ENCODE measurements around the gene STAG1. TPM values are rescaled to one million over a fixed set of nuclear protein-coding genes. Genes with fewer than 3 reads are reported as not detected.

Gene STAG1
- total and polyA plus RNA-seq, 8 donors, result 7.5 to 105 (median 37.9) TPM

- H3K27me3 ChIP-seq, result no peaks in the 10 kb centered on the region
- no peak for DNase-seq
- WGBS, 5 donors, result 77 to 89% (median 87%) methylated on average over 2 of the region's 2 CpGs
- H3K4me3 ChIP-seq, result no peak overlapping the region
- intact Hi-C loops (cut with DNase I; ENCODE audit: low total_unique reads), result no loop called here
- H3K4me1 ChIP-seq, result peaks cover 5 to 28% (median 16%) of the 10 kb centered on the region in 4 donors
- H3K36me3 ChIP-seq, result peaks cover 0 to 22% (median 16%) of the 10 kb centered on the region in 4 donors
- H3K9me3 ChIP-seq, result no peaks in the 10 kb centered on the region
- TF ChIP-seq CTCF (IDR thresholded peaks at IDR 0.05), result no peak
- peak overlapping the region in 1 of 5 donors; percentile 34 for H3K27ac ChIP-seq
These were observed 401.6 kb downstream of the STAG1 start for GRCh38 chr3:136350557-136350956.

- peak in 1 of 2 donors; percentile 47 for DNase-seq
- H3K27me3 ChIP-seq, result no peaks in the 10 kb centered on the region
- peaks cover 5 to 28% (median 16%) of the 10 kb centered on the region in 4 donors for H3K4me1 ChIP-seq
- peaks cover 0 to 22% (median 14%) of the 10 kb centered on the region in 4 donors for H3K36me3 ChIP-seq
- TF ChIP-seq POLR2A (IDR thresholded peaks at IDR 0.05), result no peak
- no peak for TF ChIP-seq POLR2AphosphoS5 (IDR thresholded peaks at IDR 0.05)
- no peak for TF ChIP-seq EP300 (IDR thresholded peaks at IDR 0.05)
- no peak for TF ChIP-seq CTCF (IDR thresholded peaks at IDR 0.05)
- no peak overlapping the region for H3K4me3 ChIP-seq
- H3K9me3 ChIP-seq, result no peaks in the 10 kb centered on the region
- intact Hi-C loops (cut with DNase I; ENCODE audit: low total_unique reads), result no loop called here
- 81 to 92% (median 87%) methylated on average over 1 of the region's 1 CpG for WGBS, 5 donors
- H3K27ac ChIP-seq, result peak overlapping the region in 1 of 5 donors; percentile 34
These were observed 402.0 kb downstream of the STAG1 start for GRCh38 chr3:136350132-136350531.

GRCh38 chr3:136346486-136346885 lies 405.7 kb downstream of the STAG1 start:
- Histone ChIP-seq H3K4me3 (no peak overlapping the region), H3K27me3 (no peaks in the 10 kb centered on the region), H3K36me3 (peaks cover 0 to 39% (median 22%) of the 10 kb centered on the region in 4 donors), H3K9me3 (no peaks in the 10 kb centered on the region), H3K4me1 (peaks cover 13 to 44% (median 23%) of the 10 kb centered on the region in 4 donors), H3K27ac (no peak overlapping the region)
- TF ChIP-seq POLR2A (IDR thresholded peaks at IDR 0.05) (no peak), EP300 (IDR thresholded peaks at IDR 0.05) (no peak), CTCF (IDR thresholded peaks at IDR 0.05) (no peak), POLR2AphosphoS5 (IDR thresholded peaks at IDR 0.05) (no peak)
- intact Hi-C loops (cut with DNase I; ENCODE audit: low total_unique reads), result no loop called here
- no peak for DNase-seq
- 61 to 82% (median 66%) methylated on average over 5 of the region's 5 CpGs for WGBS, 5 donors

- H3K9me3 ChIP-seq, result no peaks in the 10 kb centered on the region
- H3K27me3 ChIP-seq, result no peaks in the 10 kb centered on the region
- TF ChIP-seq POLR2AphosphoS5 (IDR thresholded peaks at IDR 0.05) (peak in 1 of 3 donors; percentile 81), POLR2A (IDR thresholded peaks at IDR 0.05) (no peak), CTCF (IDR thresholded peaks at IDR 0.05) (no peak)
- peak; percentile 86 to 88 for DNase-seq
- WGBS, 5 donors, result 36 to 52% (median 40%) methylated on average over 5 of the region's 5 CpGs
- H3K4me3 ChIP-seq, result no peak overlapping the region
- intact Hi-C loops (cut with DNase I; ENCODE audit: low total_unique reads), result no loop called here
- peaks cover 0 to 56% (median 45%) of the 10 kb centered on the region in 4 donors for H3K36me3 ChIP-seq
- H3K27ac ChIP-seq, result peak overlapping the region in 4 of 5 donors; percentile 29 to 53 (median 44)
- peaks cover 8 to 26% (median 16%) of the 10 kb centered on the region in 4 donors for H3K4me1 ChIP-seq
These were observed 408.2 kb downstream of the STAG1 start for GRCh38 chr3:136343873-136344555.

Measured in stomach (tissue), 9 donors.